ENCODE results near the gene NBR1. TPM values are rescaled to one million over a fixed set of nuclear protein-coding genes. Genes with fewer than 3 reads are reported as not detected.

The NBR1 gene
- total and polyA plus RNA-seq, 2 of the 8 experiments (the other 6 are each of a cell fraction or from before 2014, with no cell fraction given): 13.5 to 36.0 TPM

- TF ChIP-seq CHD7 (IDR thresholded peaks at IDR 0.05; ENCODE audit: insufficient replicate concordance, low read length): no peak
These were observed 19.0 kb upstream of the NBR1 start (continued) for GRCh38 chr17:43151880-43152456.
